Measurements from ENCODE around the gene GXYLT2. TPM values are rescaled to one million over a fixed set of nuclear protein-coding genes. Genes with fewer than 3 reads are reported as not detected.

GXYLT2 gene
- total and polyA plus RNA-seq, 2 of the 13 experiments (the other 11 are each of a cell fraction or from before 2014, with no cell fraction given): 4.3 to 6.9 TPM

- peak; percentile 95 for TF ChIP-seq ARID5B (CRISPR knock-in tag; IDR thresholded peaks at IDR 0.05)
- 0 out of 2 replicates have a peak, but pooled peaks have one; percentile 26 for TF ChIP-seq ZNF205 (CRISPR knock-in tag; IDR thresholded peaks at IDR 0.05)
- no peak for TF ChIP-seq U2AF2 (IDR thresholded peaks at IDR 0.05; ENCODE audit: low read depth, low read length)
- no peak for TF ChIP-seq ZNF790 (CRISPR knock-in tag; IDR thresholded peaks at IDR 0.05; ENCODE audit: borderline replicate concordance)
- no peak for TF ChIP-seq SNAPC2 (CRISPR knock-in tag; IDR thresholded peaks at IDR 0.05)
- TF ChIP-seq MLLT10 (CRISPR knock-in tag; IDR thresholded peaks at IDR 0.05): no peak
- peak; percentile 43; the same call in 1 of the 2 replicates for TF ChIP-seq ATF3 (CRISPR knock-in tag; IDR thresholded peaks at IDR 0.05)
- TF ChIP-seq ZNF382 (CRISPR knock-in tag; IDR thresholded peaks at IDR 0.05; ENCODE audit: borderline replicate concordance): no peak
- no peak for TF ChIP-seq EED (CRISPR knock-in tag; IDR thresholded peaks at IDR 0.05)
- TF ChIP-seq RBM39 (IDR thresholded peaks at IDR 0.05; ENCODE audit: low read depth, low read length, poor library complexity, severe bottlenecking): no peak
- TF ChIP-seq STAG1 (CRISPR knock-in tag; IDR thresholded peaks at IDR 0.05): no peak
- TF ChIP-seq MXD3 (CRISPR knock-in tag; IDR thresholded peaks at IDR 0.05): no peak
- TF ChIP-seq SIN3A (IDR thresholded peaks at IDR 0.05; ENCODE audit: borderline replicate concordance, low read depth, low read length): no peak
- TF ChIP-seq RORA (CRISPR knock-in tag; IDR thresholded peaks at IDR 0.05): no peak
- peak; percentile 75; the same call in 1 of the 2 replicates for TF ChIP-seq SOX5 (CRISPR knock-in tag; IDR thresholded peaks at IDR 0.05; ENCODE audit: borderline replicate concordance)
- TF ChIP-seq ZNF136 (CRISPR knock-in tag; IDR thresholded peaks at IDR 0.05; ENCODE audit: low read depth): no peak
- TF ChIP-seq SP140L (CRISPR knock-in tag; IDR thresholded peaks at IDR 0.05; ENCODE audit: borderline replicate concordance): no peak
- TF ChIP-seq ZMAT5 (CRISPR knock-in tag; IDR thresholded peaks at IDR 0.05; ENCODE audit: borderline replicate concordance, low read depth): no peak
- no peak for TF ChIP-seq KMT2B (CRISPR knock-in tag; IDR thresholded peaks at IDR 0.05)
- no peak for TF ChIP-seq ZNF674 (CRISPR knock-in tag; IDR thresholded peaks at IDR 0.05; ENCODE audit: low read depth)
- no peak for TF ChIP-seq USF2 (IDR thresholded peaks at IDR 0.05; ENCODE audit: low read depth, low read length)
- no peak for TF ChIP-seq USF2 (CRISPR knock-in tag; IDR thresholded peaks at IDR 0.05; ENCODE audit: borderline replicate concordance)
- TF ChIP-seq MATR3 (CRISPR knock-in tag; IDR thresholded peaks at IDR 0.05): no peak
- peak; percentile 63; the same call in 1 of the 2 replicates for TF ChIP-seq THAP11 (CRISPR knock-in tag; IDR thresholded peaks at IDR 0.05)
- TF ChIP-seq KAT2B (IDR thresholded peaks at IDR 0.05; ENCODE audit: borderline replicate concordance, low read depth, low read length): no peak
- no peak for TF ChIP-seq SAFB2 (CRISPR knock-in tag; IDR thresholded peaks at IDR 0.05; ENCODE audit: borderline replicate concordance, low read depth)
Observed at GRCh38 chr3:72903004-72903403, 15.2 kb downstream of the GXYLT2 start (continued).

All from HepG2 (cell line).